ENCODE results near the gene MAP2K3. TPM values are rescaled to one million over a fixed set of nuclear protein-coding genes. Genes with fewer than 3 reads are reported as not detected.
A peak's percentile ranks its signal among the peaks of the same experiment; 100 is the strongest.

The MAP2K3 gene
- total RNA-seq, 1 donor from 2014 or later = 68.3 TPM

DNA sequence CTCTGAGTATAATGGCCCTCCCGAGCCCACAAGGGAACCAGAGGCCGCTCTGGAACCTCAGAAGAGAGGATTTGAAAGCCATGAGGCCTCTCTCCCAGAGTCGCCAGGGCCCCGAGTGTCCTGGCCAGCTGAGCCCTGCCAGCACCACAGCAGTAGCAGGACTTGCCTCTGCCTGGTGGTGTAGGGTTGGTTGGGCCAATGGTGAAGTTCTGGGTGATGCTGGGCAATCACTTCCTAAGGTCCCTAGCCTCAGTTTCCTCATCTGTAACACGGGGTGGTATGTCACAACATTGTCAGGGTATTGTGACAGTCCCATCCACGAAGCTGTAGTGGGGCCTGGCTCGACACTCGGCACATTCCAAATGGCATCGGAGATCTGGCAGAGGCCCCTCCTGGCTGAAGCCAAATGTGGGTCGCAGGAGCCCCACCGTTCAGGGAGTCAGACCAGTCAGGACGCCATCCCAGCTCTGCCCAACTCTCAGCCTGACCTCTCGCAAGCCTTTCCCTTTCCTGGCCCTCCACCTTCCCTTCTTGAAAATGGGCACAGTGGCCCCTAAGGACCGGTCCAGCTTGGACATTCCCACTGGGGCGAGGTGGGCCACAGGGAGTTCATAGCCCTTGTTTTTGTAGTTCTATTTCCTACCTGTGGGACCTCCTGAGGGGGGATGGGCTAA, 33.0 kb upstream of the MAP2K3 start:
- DNase-seq = no peak
- no peaks in the 10 kb centered on the region for H3K9me3 ChIP-seq
- H3K4me1 ChIP-seq = peaks cover 30% of the 10 kb centered on the region
- H3K27me3 ChIP-seq = no peaks in the 10 kb centered on the region
- peak overlapping the region; percentile 67 for H3K4me3 ChIP-seq
- no peak for ATAC-seq
- intact Hi-C loops (cut with DNase I) = no loop called here
- TF ChIP-seq, protein P1, sequence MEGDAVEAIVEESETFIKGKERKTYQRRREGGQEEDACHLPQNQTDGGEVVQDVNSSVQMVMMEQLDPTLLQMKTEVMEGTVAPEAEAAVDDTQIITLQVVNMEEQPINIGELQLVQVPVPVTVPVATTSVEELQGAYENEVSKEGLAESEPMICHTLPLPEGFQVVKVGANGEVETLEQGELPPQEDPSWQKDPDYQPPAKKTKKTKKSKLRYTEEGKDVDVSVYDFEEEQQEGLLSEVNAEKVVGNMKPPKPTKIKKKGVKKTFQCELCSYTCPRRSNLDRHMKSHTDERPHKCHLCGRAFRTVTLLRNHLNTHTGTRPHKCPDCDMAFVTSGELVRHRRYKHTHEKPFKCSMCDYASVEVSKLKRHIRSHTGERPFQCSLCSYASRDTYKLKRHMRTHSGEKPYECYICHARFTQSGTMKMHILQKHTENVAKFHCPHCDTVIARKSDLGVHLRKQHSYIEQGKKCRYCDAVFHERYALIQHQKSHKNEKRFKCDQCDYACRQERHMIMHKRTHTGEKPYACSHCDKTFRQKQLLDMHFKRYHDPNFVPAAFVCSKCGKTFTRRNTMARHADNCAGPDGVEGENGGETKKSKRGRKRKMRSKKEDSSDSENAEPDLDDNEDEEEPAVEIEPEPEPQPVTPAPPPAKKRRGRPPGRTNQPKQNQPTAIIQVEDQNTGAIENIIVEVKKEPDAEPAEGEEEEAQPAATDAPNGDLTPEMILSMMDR (IDR thresholded peaks at IDR 0.05) = no peak
- no peak overlapping the region for H3K27ac ChIP-seq
- no peaks in the 10 kb centered on the region for H3K36me3 ChIP-seq

DNA sequence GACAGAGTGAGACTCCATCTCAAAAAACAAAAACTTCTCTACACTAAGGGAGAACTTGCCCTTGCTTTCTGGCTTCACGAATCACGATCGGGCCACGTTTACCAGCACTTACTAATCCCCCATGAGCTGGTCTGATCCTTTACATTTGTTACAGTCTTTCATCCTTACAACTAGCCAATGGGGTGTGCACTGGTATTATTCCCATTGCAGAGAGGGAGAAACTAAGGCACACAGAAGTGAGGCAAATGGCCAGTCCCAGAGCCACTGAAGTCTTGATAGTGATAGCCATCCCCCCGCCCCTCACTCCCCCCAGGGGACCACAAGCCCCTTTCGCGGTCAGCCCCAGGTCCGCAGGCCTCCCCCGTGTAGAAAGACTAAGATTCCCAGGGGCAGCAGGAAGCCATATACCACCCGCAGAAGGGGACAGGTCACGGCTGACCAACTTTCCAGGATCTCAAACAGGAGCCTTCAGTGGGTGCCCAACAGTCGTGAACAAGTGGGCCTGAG, 32.2 kb upstream of the MAP2K3 start:
- no peaks in the 10 kb centered on the region for H3K9me3 ChIP-seq
- intact Hi-C loops (cut with DNase I) = no loop called here
- H3K27ac ChIP-seq = peak overlapping the region; percentile 47
- no peak for DNase-seq
- H3K36me3 ChIP-seq = no peaks in the 10 kb centered on the region
- no peak for ATAC-seq
- H3K27me3 ChIP-seq = no peaks in the 10 kb centered on the region
- peaks cover 30% of the 10 kb centered on the region for H3K4me1 ChIP-seq
- TF ChIP-seq, protein P1 (IDR thresholded peaks at IDR 0.05) = no peak
- H3K4me3 ChIP-seq = peak overlapping the region; percentile 67

DNA sequence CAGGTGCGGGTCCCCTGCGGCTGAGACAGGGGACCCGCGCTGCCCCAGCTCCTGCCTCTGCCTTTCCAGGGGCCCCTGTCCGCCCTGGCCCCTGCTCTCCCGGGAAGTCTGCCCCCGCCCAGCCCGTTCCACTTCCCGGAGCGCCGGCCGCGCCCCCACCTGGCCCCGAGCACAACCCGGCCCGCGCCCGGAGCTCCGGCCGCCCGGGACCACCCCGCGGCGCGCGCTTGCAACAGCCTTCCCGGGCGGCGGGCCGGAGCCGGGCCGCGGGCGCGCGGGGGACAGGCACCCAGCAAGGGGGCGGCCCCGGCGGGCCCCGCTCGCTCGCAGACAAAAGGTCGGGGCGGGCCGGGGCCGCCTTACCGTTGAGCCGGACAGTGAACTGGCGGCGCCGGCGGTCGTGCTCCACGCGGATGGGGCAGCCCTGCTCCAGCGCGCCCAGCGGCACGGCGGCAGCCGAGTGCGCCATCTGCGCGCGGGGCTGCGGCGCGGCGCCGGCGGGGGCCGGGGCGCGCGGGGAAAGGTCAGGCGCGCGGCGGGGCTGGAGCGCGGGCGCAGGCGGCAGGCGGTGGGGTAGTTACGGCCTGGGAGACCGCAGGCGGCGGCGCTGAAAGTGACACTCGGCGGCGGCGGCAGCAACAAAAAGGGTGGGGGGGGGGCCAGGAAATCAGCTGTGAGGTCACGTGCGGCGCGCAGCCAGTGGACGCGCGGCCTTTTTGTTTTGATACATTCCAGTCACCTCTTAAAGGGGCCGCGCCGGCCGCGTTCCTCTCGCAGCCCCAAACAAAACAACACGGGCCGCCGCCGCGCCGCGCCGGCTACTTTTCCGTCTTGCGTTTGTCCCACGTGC, 31.5 kb upstream of the MAP2K3 start, which contains the start of gene NATD1:
TSS of gene NATD1 (minus strand) at position 615 of the 850 bp plus-strand sequence. CDS start at position 469, 146 bp downstream.
- peak; percentile 78 for ATAC-seq
- intact Hi-C loops (cut with DNase I) = no loop called here
- DNase-seq = peak; percentile 92
- no peaks in the 10 kb centered on the region for H3K9me3 ChIP-seq
- H3K4me1 ChIP-seq = peaks cover 30% of the 10 kb centered on the region
- peak within 1 kb of the TSS; percentile 67 for H3K4me3 ChIP-seq
- H3K27me3 ChIP-seq = no peaks in the 10 kb centered on the region
- H3K27ac ChIP-seq = peak within 1 kb of the TSS; percentile 76
- TF ChIP-seq, protein P1 (IDR thresholded peaks at IDR 0.05) = no peak
- H3K36me3 ChIP-seq = no peaks in the 10 kb centered on the region

DNA sequence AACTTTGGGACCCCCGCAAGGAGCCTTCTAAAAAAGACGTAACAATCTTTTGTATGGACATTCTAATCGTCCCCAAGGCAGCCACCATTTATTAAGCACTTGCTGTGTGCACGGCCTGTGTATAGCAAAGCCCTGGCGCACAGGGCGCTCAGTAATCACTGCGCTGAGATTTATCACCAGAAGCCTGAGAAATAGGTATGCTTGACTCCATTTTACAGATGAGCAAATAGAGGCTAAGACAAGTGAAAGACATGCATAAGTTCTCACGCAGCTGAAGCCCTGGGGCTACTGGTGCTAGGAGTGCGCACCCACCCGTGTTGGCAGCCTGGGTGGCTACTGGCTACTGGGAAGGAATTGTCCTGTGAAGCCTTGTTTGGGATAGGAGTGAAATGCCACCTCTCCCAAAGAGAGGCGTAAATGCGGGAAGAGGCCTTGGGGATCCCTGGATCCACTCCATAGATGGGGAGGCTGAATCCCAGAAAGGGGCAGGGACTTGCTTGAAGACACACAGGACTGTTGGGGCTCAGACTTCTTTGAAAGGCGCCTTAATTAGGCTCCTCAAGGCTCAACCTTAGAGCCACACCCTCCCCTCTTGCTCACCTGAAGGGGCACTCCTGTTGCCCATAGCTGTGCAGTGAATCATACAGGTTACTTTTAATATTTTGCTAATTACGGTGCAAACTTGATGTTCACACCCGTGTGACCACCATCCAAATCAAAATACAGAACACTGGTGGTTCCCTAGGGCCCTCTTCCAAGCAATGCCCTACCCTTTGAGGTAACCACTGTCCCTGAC, 30.7 kb upstream of the MAP2K3 start:
- Histone ChIP-seq H3K27me3 (no peaks in the 10 kb centered on the region), H3K36me3 (no peaks in the 10 kb centered on the region), H3K4me1 (peaks cover 30% of the 10 kb centered on the region), H3K4me3 (peak overlapping the region; percentile 67), H3K9me3 (no peaks in the 10 kb centered on the region), H3K27ac (peak overlapping the region; percentile 76)
- intact Hi-C loops (cut with DNase I) = no loop called here
- TF ChIP-seq, protein P1 (IDR thresholded peaks at IDR 0.05) = no peak
- DNase-seq (no peak), ATAC-seq (peak; percentile 32)

DNA sequence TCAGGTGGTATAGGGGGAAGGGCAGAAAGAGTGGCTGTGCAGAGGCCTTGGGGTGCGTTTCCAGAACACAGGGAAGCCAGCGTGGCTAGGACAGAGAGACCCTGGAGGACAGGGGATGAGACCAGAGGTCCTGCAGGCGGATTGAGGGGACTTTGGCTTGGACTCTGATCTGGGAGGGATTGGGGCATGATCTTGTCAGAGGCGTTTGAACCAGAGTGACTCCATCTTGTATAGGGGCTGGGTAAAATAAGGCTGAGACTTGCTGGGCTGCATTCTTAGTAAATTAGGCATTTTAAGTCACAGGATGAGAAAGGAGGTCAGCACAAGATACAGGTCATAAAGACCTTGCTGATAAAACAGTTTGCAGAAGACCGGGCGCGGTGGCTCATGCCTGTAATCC, 25.9 kb upstream of the MAP2K3 start:
- Histone ChIP-seq H3K4me3 (no peak overlapping the region), H3K9me3 (no peaks in the 10 kb centered on the region), H3K4me1 (peaks cover 8% of the 10 kb centered on the region), H3K27me3 (no peaks in the 10 kb centered on the region), H3K36me3 (no peaks in the 10 kb centered on the region), H3K27ac (no peak overlapping the region)
- intact Hi-C loops (cut with DNase I) = no loop called here
- DNase-seq (no peak), ATAC-seq (no peak)
- TF ChIP-seq, protein P1 (IDR thresholded peaks at IDR 0.05) = no peak

All from upper lobe of right lung (tissue), 1 donor.